ENCODE measurements around the gene DDX3X.

DNA sequence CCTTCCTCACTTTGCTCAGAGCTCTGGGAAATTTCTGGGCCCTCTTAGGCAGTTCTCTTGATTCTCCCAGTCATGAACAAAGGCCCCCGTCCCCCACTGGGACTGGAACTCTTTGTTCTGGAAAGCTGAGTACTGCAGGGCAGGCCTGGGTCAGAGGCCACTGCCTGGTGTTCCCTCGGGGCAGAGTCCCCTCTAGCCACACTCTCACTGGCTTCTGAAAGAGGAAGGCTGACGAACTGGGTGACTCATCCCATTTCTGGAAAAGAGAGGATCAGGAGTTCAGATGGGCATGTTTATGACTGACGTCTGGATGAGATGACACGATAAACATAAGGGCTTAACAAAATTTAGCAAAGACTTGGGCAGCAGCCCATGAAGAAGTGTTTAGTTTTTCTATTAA is 47.7 kb downstream of the DDX3X start:
- TF ChIP-seq, protein P1, sequence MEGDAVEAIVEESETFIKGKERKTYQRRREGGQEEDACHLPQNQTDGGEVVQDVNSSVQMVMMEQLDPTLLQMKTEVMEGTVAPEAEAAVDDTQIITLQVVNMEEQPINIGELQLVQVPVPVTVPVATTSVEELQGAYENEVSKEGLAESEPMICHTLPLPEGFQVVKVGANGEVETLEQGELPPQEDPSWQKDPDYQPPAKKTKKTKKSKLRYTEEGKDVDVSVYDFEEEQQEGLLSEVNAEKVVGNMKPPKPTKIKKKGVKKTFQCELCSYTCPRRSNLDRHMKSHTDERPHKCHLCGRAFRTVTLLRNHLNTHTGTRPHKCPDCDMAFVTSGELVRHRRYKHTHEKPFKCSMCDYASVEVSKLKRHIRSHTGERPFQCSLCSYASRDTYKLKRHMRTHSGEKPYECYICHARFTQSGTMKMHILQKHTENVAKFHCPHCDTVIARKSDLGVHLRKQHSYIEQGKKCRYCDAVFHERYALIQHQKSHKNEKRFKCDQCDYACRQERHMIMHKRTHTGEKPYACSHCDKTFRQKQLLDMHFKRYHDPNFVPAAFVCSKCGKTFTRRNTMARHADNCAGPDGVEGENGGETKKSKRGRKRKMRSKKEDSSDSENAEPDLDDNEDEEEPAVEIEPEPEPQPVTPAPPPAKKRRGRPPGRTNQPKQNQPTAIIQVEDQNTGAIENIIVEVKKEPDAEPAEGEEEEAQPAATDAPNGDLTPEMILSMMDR (IDR thresholded peaks at IDR 0.05; ENCODE audit: poor library complexity) = no peak
- no peak for TF ChIP-seq EZH2phosphoT487 (IDR thresholded peaks at IDR 0.05; ENCODE audit: low read depth, severe bottlenecking, unreplicated experiment)
